NCI-H2107 treated with DMSO at 0.1 percent for 48 hours (cell line): ENCODE measurements around the gene SYT8.
"Not testable (repeated sequence)": the region's sequence is repeated elsewhere in the genome, so short reads cannot be mapped to it uniquely, and the experiment has no call there.

Source experiments
- DNase-seq: peaks from one replicate; lab custom pipeline; 2025; ENCODE audit not compliant: unreplicated experiment; lab: John Stamatoyannopoulos, UW

The SYT8 gene

GRCh38 chr11:1834779-1835670 is at the start of gene SYT8:
Gene SYT8, plus strand, starts transcription at chr11:1834990. Its CDS starts 116 bp downstream, at chr11:1835106.
- no peak for DNase-seq

- DNase-seq, result no peak
Observed at GRCh38 chr11:1785749-1786413, 48.9 kb upstream of the SYT8 start.

GRCh38 chr11:1786466-1786865 is 48.3 kb upstream of the SYT8 start:
- DNase-seq, result no peak

GRCh38 chr11:1791912-1792311 is 42.9 kb upstream of the SYT8 start:
- no peak for DNase-seq

GRCh38 chr11:1792461-1792860 is 42.3 kb upstream of the SYT8 start:
- DNase-seq, result no peak

- DNase-seq, result no peak
Observed at GRCh38 chr11:1793081-1793480, 41.7 kb upstream of the SYT8 start.

- DNase-seq, result no peak
Observed at GRCh38 chr11:1796413-1797011, 38.3 kb upstream of the SYT8 start.

- DNase-seq, result no peak
Observed at GRCh38 chr11:1797391-1798125, 37.2 kb upstream of the SYT8 start.

- no peak for DNase-seq
Observed at GRCh38 chr11:1803246-1803645, 31.5 kb upstream of the SYT8 start.

- not testable (repeated sequence) for DNase-seq
Observed at GRCh38 chr11:1803835-1804519, 30.8 kb upstream of the SYT8 start.

- no peak for DNase-seq
Observed at GRCh38 chr11:1805525-1805924, 29.3 kb upstream of the SYT8 start.

- no peak for DNase-seq
Observed at GRCh38 chr11:1807264-1807995, 27.4 kb upstream of the SYT8 start.

- DNase-seq, result no peak
Observed at GRCh38 chr11:1810761-1811160, 24.0 kb upstream of the SYT8 start.

GRCh38 chr11:1812274-1812673 is 22.5 kb upstream of the SYT8 start:
- DNase-seq, result no peak

GRCh38 chr11:1812801-1813200 is 22.0 kb upstream of the SYT8 start:
- no peak for DNase-seq

- not testable (repeated sequence) for DNase-seq
Observed at GRCh38 chr11:1813356-1813755, 21.4 kb upstream of the SYT8 start.

GRCh38 chr11:1814691-1815090 is 20.1 kb upstream of the SYT8 start:
- no peak for DNase-seq

GRCh38 chr11:1815311-1815710 is 19.5 kb upstream of the SYT8 start:
- DNase-seq, result no peak

GRCh38 chr11:1815751-1816150 is 19.0 kb upstream of the SYT8 start:
- no peak for DNase-seq

- no peak for DNase-seq
Observed at GRCh38 chr11:1817000-1817399, 17.8 kb upstream of the SYT8 start.
